HepG2 (cell line): ENCODE results near the gene CERT1. TPM values are rescaled to one million over a fixed set of nuclear protein-coding genes. Genes with fewer than 3 reads are reported as not detected.

Source experiments
- EED ChIP-seq: sonication (generic); formaldehyde crosslinking; IDR thresholded peaks from 2 replicates; pipeline ENCODE4 v1.5.0; 2020; ENCODE audit warnings: mild to moderate bottlenecking, missing genetic modification reagents
- HCFC1 ChIP-seq: fragments of 150-350 bp; IDR thresholded peaks from 2 replicates; pipeline ENCODE4 v1.6.1; 2014; ENCODE audit warnings: low read depth, low read length
- KAT8 ChIP-seq: IDR thresholded peaks from 2 replicates; pipeline ENCODE4 v1.6.1; 2016; ENCODE audit warnings: missing genetic modification reagents, missing compliant biosample characterization
- MBNL3 ChIP-seq: fragments of 250-450 bp; sonication (Bioruptor Pico); conservative IDR thresholded peaks from 2 replicates; pipeline ENCODE4 v1.8.0; 2022; ENCODE audit warnings: mild to moderate bottlenecking, inconsistent platforms
- MTF1 ChIP-seq: sonication (generic); formaldehyde crosslinking; IDR thresholded peaks from 2 replicates; pipeline ENCODE4 v1.5.0; 2020; ENCODE audit warnings: missing genetic modification reagents
- PAXIP1 ChIP-seq: sonication (generic); formaldehyde crosslinking; conservative IDR thresholded peaks from 2 replicates; pipeline ENCODE4 v1.4.0; 2020; ENCODE audit warnings: mild to moderate bottlenecking, missing genetic modification reagents, moderate library complexity
- RFXAP ChIP-seq: sonication (generic); formaldehyde crosslinking; IDR thresholded peaks from 2 replicates; pipeline ENCODE4 v1.4.0; 2020; ENCODE audit warnings: missing genetic modification reagents, borderline replicate concordance
- SRSF9 ChIP-seq: fragments of 200-400 bp; formaldehyde crosslinking; IDR thresholded peaks from 2 replicates; pipeline ENCODE4 v1.6.1; 2018; ENCODE audit warnings: borderline replicate concordance, mild to moderate bottlenecking, low read depth, low read length; ENCODE audit not compliant: insufficient read depth, poor library complexity, severe bottlenecking
- SUZ12 ChIP-seq: fragments of 150-350 bp; IDR thresholded peaks from 2 replicates; pipeline ENCODE4 v1.6.1; 2014; ENCODE audit warnings: low read depth, low read length
- TCF7 ChIP-seq: sonication (generic); IDR thresholded peaks from 2 replicates; pipeline ENCODE4 v1.6.1; 2016; ENCODE audit warnings: antibody characterized with exemption, low read depth
- THAP7 ChIP-seq: sonication (generic); formaldehyde crosslinking; IDR thresholded peaks from 2 replicates; pipeline ENCODE4 v1.8.1; 2023; ENCODE audit warnings: mild to moderate bottlenecking, missing genetic modification reagents
- ZFY ChIP-seq: sonication (generic); formaldehyde crosslinking; IDR thresholded peaks from 2 replicates; pipeline ENCODE4 v1.4.0; 2020; ENCODE audit warnings: missing genetic modification reagents
- ZNF468 ChIP-seq: sonication (generic); formaldehyde crosslinking; IDR thresholded peaks from 2 replicates; pipeline ENCODE4 v1.8.0; 2022; ENCODE audit warnings: mild to moderate bottlenecking, moderate library complexity, missing genetic modification reagents
- ZNF552 ChIP-seq: sonication (generic); formaldehyde crosslinking; IDR thresholded peaks from 2 replicates; pipeline ENCODE4 v1.9.0; 2022; ENCODE audit warnings: missing genetic modification reagents, mild to moderate bottlenecking, borderline replicate concordance
- ZSCAN30 ChIP-seq: sonication (generic); formaldehyde crosslinking; IDR thresholded peaks from 2 replicates; pipeline ENCODE4 v1.5.0; 2020; ENCODE audit warnings: mild to moderate bottlenecking, missing genetic modification reagents
- polyA plus RNA-seq, 8 experiments: library from polyadenylated mRNA; depleted of rRNA in 3 of 8; stranded (reverse) in 7 of 8; unstranded in 1 of 8; fragments of >200 nt; fragmentation: Illumina TruSeq in 4 of 8; extraction: Trizol in 4 of 8; gene quantifications; 2 replicates each; pipeline versions ENCODE4 v1.2.1 to v1.2.3, GENCODE V29; 2011 to 2016; ENCODE audit warnings: low read depth in 4 of 8, missing spikeins in 1 of 8, mixed read lengths in 1 of 8; ENCODE audit not compliant: insufficient read depth in 1 of 8
- total RNA-seq, 5 experiments: library from RNA; depleted of rRNA; stranded (reverse); fragments of >200 nt; fragmentation: Illumina TruSeq; extraction: Trizol; gene quantifications; 2 replicates each; pipeline ENCODE4 v1.2.3, GENCODE V29; 2016; ENCODE audit warnings: low read depth in 1 of 5
- TF ChIP-seq, protein P1 (sequence below): sonication (generic); formaldehyde crosslinking; IDR thresholded peaks from 2 replicates; pipeline ENCODE4 v1.4.0; 2020; ENCODE audit warnings: missing genetic modification reagents, borderline replicate concordance
- TF ChIP-seq, protein P2 (sequence below): IDR thresholded peaks from 2 replicates; pipeline ENCODE4 v1.6.1; 2012; ENCODE audit warnings: low read depth, low read length, improper control_type of control experiment
- TF ChIP-seq, protein P3 (sequence below): sonication (generic); formaldehyde crosslinking; IDR thresholded peaks from 2 replicates; pipeline ENCODE4 v1.4.0; 2020; ENCODE audit warnings: mild to moderate bottlenecking, missing genetic modification reagents

The CERT1 gene
- total and polyA plus RNA-seq, 2 of the 13 experiments (the other 11 are each of a cell fraction or from before 2014, with no cell fraction given) = 8.2 to 12.7 TPM

GRCh38 chr5:75523275-75523674, 11.8 kb upstream of the CERT1 start (continued):
- TF ChIP-seq, protein P1, sequence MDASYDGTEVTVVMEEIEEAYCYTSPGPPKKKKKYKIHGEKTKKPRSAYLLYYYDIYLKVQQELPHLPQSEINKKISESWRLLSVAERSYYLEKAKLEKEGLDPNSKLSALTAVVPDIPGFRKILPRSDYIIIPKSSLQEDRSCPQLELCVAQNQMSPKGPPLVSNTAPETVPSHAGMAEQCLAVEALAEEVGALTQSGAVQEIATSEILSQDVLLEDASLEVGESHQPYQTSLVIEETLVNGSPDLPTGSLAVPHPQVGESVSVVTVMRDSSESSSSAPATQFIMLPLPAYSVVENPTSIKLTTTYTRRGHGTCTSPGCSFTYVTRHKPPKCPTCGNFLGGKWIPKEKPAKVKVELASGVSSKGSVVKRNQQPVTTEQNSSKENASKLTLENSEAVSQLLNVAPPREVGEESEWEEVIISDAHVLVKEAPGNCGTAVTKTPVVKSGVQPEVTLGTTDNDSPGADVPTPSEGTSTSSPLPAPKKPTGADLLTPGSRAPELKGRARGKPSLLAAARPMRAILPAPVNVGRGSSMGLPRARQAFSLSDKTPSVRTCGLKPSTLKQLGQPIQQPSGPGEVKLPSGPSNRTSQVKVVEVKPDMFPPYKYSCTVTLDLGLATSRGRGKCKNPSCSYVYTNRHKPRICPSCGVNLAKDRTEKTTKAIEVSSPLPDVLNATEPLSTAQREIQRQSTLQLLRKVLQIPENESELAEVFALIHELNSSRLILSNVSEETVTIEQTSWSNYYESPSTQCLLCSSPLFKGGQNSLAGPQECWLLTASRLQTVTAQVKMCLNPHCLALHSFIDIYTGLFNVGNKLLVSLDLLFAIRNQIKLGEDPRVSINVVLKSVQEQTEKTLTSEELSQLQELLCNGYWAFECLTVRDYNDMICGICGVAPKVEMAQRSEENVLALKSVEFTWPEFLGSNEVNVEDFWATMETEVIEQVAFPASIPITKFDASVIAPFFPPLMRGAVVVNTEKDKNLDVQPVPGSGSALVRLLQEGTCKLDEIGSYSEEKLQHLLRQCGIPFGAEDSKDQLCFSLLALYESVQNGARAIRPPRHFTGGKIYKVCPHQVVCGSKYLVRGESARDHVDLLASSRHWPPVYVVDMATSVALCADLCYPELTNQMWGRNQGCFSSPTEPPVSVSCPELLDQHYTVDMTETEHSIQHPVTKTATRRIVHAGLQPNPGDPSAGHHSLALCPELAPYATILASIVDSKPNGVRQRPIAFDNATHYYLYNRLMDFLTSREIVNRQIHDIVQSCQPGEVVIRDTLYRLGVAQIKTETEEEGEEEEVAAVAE (CRISPR knock-in tag) = no peak
- TF ChIP-seq MTF1 (CRISPR knock-in tag) = no peak
- no peak for TF ChIP-seq ZSCAN30 (CRISPR knock-in tag)
- TF ChIP-seq EED (CRISPR knock-in tag) = no peak
- no peak for TF ChIP-seq MBNL3 (CRISPR knock-in tag)
- no peak for TF ChIP-seq SUZ12
- TF ChIP-seq PAXIP1 (CRISPR knock-in tag) = no peak
- no peak for TF ChIP-seq RFXAP
- TF ChIP-seq, protein P2, sequence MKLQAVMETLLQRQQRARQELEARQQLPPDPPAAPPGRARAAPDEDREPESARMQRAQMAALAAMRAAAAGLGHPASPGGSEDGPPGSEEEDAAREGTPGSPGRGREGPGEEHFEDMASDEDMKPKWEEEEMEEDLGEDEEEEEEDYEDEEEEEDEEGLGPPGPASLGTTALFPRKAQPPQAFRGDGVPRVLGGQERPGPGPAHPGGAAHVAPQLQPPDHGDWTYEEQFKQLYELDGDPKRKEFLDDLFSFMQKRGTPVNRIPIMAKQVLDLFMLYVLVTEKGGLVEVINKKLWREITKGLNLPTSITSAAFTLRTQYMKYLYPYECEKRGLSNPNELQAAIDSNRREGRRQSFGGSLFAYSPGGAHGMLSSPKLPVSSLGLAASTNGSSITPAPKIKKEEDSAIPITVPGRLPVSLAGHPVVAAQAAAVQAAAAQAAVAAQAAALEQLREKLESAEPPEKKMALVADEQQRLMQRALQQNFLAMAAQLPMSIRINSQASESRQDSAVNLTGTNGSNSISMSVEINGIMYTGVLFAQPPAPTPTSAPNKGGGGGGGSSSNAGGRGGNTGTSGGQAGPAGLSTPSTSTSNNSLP = peak; percentile 71; the same call in 1 of the 2 replicates
- no peak for TF ChIP-seq KAT8 (CRISPR knock-in tag)
- TF ChIP-seq ZNF468 = no peak
- no peak for TF ChIP-seq ZNF552 (CRISPR knock-in tag)
- TF ChIP-seq SRSF9 = no peak
- TF ChIP-seq HCFC1 = no peak
- TF ChIP-seq TCF7 = peak; percentile 84
- TF ChIP-seq, protein P3, sequence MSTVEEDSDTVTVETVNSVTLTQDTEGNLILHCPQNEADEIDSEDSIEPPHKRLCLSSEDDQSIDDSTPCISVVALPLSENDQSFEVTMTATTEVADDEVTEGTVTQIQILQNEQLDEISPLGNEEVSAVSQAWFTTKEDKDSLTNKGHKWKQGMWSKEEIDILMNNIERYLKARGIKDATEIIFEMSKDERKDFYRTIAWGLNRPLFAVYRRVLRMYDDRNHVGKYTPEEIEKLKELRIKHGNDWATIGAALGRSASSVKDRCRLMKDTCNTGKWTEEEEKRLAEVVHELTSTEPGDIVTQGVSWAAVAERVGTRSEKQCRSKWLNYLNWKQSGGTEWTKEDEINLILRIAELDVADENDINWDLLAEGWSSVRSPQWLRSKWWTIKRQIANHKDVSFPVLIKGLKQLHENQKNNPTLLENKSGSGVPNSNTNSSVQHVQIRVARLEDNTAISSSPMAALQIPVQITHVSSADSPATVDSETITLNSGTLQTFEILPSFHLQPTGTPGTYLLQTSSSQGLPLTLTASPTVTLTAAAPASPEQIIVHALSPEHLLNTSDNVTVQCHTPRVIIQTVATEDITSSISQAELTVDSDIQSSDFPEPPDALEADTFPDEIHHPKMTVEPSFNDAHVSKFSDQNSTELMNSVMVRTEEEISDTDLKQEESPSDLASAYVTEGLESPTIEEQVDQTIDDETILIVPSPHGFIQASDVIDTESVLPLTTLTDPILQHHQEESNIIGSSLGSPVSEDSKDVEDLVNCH (CRISPR knock-in tag) = no peak
- TF ChIP-seq ZFY (CRISPR knock-in tag) = no peak
- TF ChIP-seq THAP7 (CRISPR knock-in tag) = no peak
